Panc1 (cell line): ENCODE measurements around the gene TYRP1. TPM values are rescaled to one million over a fixed set of nuclear protein-coding genes. Genes with fewer than 3 reads are reported as not detected.

Experiments used
- ATAC-seq: fragments of 200-7000 bp; cut with Tn5 transposase; 2 replicates; pipeline ENCODE4 v1.9.1; 2020; ENCODE audit warnings: mild to moderate bottlenecking, moderate library complexity
- BruUV-seq: library from RNA; stranded (reverse); fragments of 400-500 nt; replicated peaks from 2 replicates; lab custom pipeline; 2021; lab: Mats Ljungman, UMichigan
- CTCF ChIA-PET: fragments of 300-600 bp; sonication (Branson Sonifier 250); formaldehyde crosslinking; loops from one replicate; lab custom pipeline; 2022; ENCODE audit warnings: antibody characterized with exemption; lab: Charles Lee
- POLR2A ChIA-PET: fragments of 300-600 bp; sonication (Branson Sonifier 250); formaldehyde crosslinking; loops from one replicate; lab custom pipeline; 2022; ENCODE audit warnings: antibody characterized with exemption; lab: Charles Lee
- DNase-seq: peaks from one replicate; pipeline ENCODE4 v3.0.0-alpha.2; 2010; ENCODE audit warnings: low read depth, low spot score
- H3K27ac ChIP-seq: 2 replicates; pipeline ENCODE4 v1.5.1; 2011; ENCODE audit warnings: mild to moderate bottlenecking, low read length, inconsistent platforms
- H3K27me3 ChIP-seq: fragments of 200-500 bp; sonication (Bioruptor generic); 2 replicates; pipeline ENCODE4 v1.6.0; 2014; ENCODE audit warnings: low read length, inconsistent platforms; ENCODE audit not compliant: control insufficient read depth, insufficient read depth
- H3K36me3 ChIP-seq: fragments of 200-500 bp; sonication (Bioruptor generic); 2 replicates; pipeline ENCODE4 v1.5.1; 2014; ENCODE audit warnings: inconsistent platforms, mild to moderate bottlenecking, low read length, moderate library complexity; ENCODE audit not compliant: control insufficient read depth, insufficient read depth
- H3K4me1 ChIP-seq: 2 replicates; pipeline ENCODE4 v1.5.1; 2011; ENCODE audit warnings: inconsistent platforms, mild to moderate bottlenecking, low read length, moderate library complexity; ENCODE audit not compliant: control insufficient read depth, insufficient read depth
- H3K4me3 ChIP-seq, 2 experiments: 2 replicates each; pipeline ENCODE4 v1.5.1; 2011 to 2012; ENCODE audit warnings: low read depth in 2 of 2, low read length in 2 of 2, mild to moderate bottlenecking in 2 of 2, inconsistent platforms in 1 of 2, moderate library complexity in 1 of 2
- H3K9me3 ChIP-seq: fragments of 200-500 bp; sonication (Bioruptor generic); 2 replicates; pipeline ENCODE4 v1.5.1; 2014; ENCODE audit warnings: low read depth, mild to moderate bottlenecking, inconsistent platforms, low read length, moderate library complexity; ENCODE audit not compliant: control insufficient read depth, insufficient read depth
- CTCF ChIP-seq: fragments of 450-650 bp; IDR thresholded peaks from 2 replicates; pipeline ENCODE4 v1.5.1; 2017; ENCODE audit warnings: mild to moderate bottlenecking
- POLR2AphosphoS5 ChIP-seq: IDR thresholded peaks from 2 replicates; pipeline ENCODE4 v1.6.1; 2012; ENCODE audit warnings: mild to moderate bottlenecking, low read depth, low read length, moderate library complexity
- REST ChIP-seq, 2 experiments: IDR thresholded peaks; 2 replicates each; pipeline ENCODE4 v1.6.1; 2011 to 2012; ENCODE audit warnings: low read depth in 2 of 2, control low read depth in 1 of 2, low read length in 1 of 2, mild to moderate bottlenecking in 1 of 2, moderate library complexity in 1 of 2; ENCODE audit not compliant: insufficient read depth in 1 of 2
- SIN3A ChIP-seq: IDR thresholded peaks from 2 replicates; pipeline ENCODE4 v1.6.1; 2012; ENCODE audit warnings: low read depth, mild to moderate bottlenecking, low read length, moderate library complexity, borderline replicate concordance; ENCODE audit not compliant: insufficient read depth
- TCF7L2 ChIP-seq: IDR thresholded peaks from 2 replicates; pipeline ENCODE4 v1.6.1; 2011; ENCODE audit warnings: mild to moderate bottlenecking, low read depth, low read length, inconsistent platforms
- in situ Hi-C: cut with HindIII; loops from 2 replicates; pipeline ENCODE4 v1.10.0; 2016; ENCODE audit warnings: low sequenced_read_pairs, low pct_unique_long_range_greater_than_20kb
- intact Hi-C: fragments of 100-400 bp; cut with micrococcal nuclease; formaldehyde crosslinking; loops from one replicate; pipeline ENCODE4 v1.10.0; 2022; ENCODE audit not compliant: unreplicated experiment
- total RNA-seq: library from RNA; stranded (reverse); gene quantifications from one replicate; pipeline ENCODE4 v1.2.1, GENCODE V29; 2021; ENCODE audit not compliant: unreplicated experiment

Gene TYRP1
- total RNA-seq, 1 experiment from 2014 or later, result 0.23 TPM

GRCh38 chr9:12748016-12748415 is 54.8 kb downstream of the TYRP1 start:
- H3K27me3 ChIP-seq, result no peaks in the 10 kb centered on the region
- TF ChIP-seq SIN3A (no peak), POLR2AphosphoS5 (no peak), TCF7L2 (no peak), REST (IDR thresholded peaks at IDR 0.05; ENCODE audit: insufficient read depth in 1 of 2, low read depth in 2 of 2, low read length in 1 of 2) (no peak), CTCF (no peak)
- POLR2A ChIA-PET, result no interaction called here
- intact Hi-C loops (no loop called here), in situ Hi-C loops (no loop called here)
- no peak overlapping the region for H3K4me3 ChIP-seq
- H3K27ac ChIP-seq, result no peak overlapping the region
- ATAC-seq, result no peak
- BruUV-seq, result no TSS peak
- CTCF ChIA-PET, result no interaction called here
- no peak for DNase-seq
- no peaks in the 10 kb centered on the region for H3K9me3 ChIP-seq
- no peaks in the 10 kb centered on the region for H3K36me3 ChIP-seq
- no peaks in the 10 kb centered on the region for H3K4me1 ChIP-seq

- BruUV-seq, result no TSS peak
- intact Hi-C loops, result no loop called here
- no peak for ATAC-seq
- no peaks in the 10 kb centered on the region for H3K4me1 ChIP-seq
- no peak overlapping the region for H3K4me3 ChIP-seq
- no peaks in the 10 kb centered on the region for H3K36me3 ChIP-seq
- TF ChIP-seq POLR2AphosphoS5 (no peak), TCF7L2 (no peak), REST (IDR thresholded peaks at IDR 0.05; ENCODE audit: insufficient read depth in 1 of 2, low read depth in 2 of 2, low read length in 1 of 2) (no peak), CTCF (no peak), SIN3A (no peak)
- CTCF ChIA-PET, result no interaction called here
- H3K9me3 ChIP-seq, result no peaks in the 10 kb centered on the region
- in situ Hi-C loops, result no loop called here
- no peaks in the 10 kb centered on the region for H3K27me3 ChIP-seq
- no peak overlapping the region for H3K27ac ChIP-seq
- no peak for DNase-seq
- POLR2A ChIA-PET, result no interaction called here
Measured at GRCh38 chr9:12748954-12749353, 55.8 kb downstream of the TYRP1 start.
